DND-41 (cell line): ENCODE measurements around the gene ZNF512B.

ENCODE experiments used
- ATAC-seq: fragments of 200-7000 bp; cut with Tn5 transposase; 3 replicates; pipeline ENCODE4 v1.9.1; 2021; ENCODE audit warnings: low read depth; ENCODE audit not compliant: insufficient read depth
- DNase-seq: peaks from one replicate; pipeline ENCODE4 v3.0.0-alpha.2; 2020
- H2AFZ ChIP-seq: 2 replicates; pipeline ENCODE4 v1.6.0; 2012; ENCODE audit warnings: low read depth, low read length
- H3K27ac ChIP-seq: 2 replicates; pipeline ENCODE4 v1.5.1; 2012; ENCODE audit warnings: low read length, inconsistent platforms
- H3K27me3 ChIP-seq: fragments of 200-600 bp; sonication (generic); 2 replicates; pipeline ENCODE4 v1.6.0; 2012; ENCODE audit warnings: low read length, mild to moderate bottlenecking, inconsistent platforms; ENCODE audit not compliant: insufficient read depth, poor library complexity
- H3K36me3 ChIP-seq: 2 replicates; pipeline ENCODE4 v1.5.1; 2012; ENCODE audit warnings: low read length, inconsistent platforms; ENCODE audit not compliant: insufficient read depth
- H3K4me1 ChIP-seq: 2 replicates; pipeline ENCODE4 v1.5.1; 2012; ENCODE audit warnings: mild to moderate bottlenecking, low read length; ENCODE audit not compliant: insufficient read depth
- H3K4me2 ChIP-seq: 2 replicates; pipeline ENCODE4 v1.6.0; 2012; ENCODE audit warnings: mild to moderate bottlenecking, moderate library complexity, low read length, inconsistent platforms; ENCODE audit not compliant: insufficient read depth
- H3K4me3 ChIP-seq, 2 experiments: fragments of 200-600 bp in 1 of 2; shearing (Covaris generic) in 1 of 2; 2 replicates each; pipeline ENCODE4 v1.5.1; 2012 to 2016; ENCODE audit warnings: inconsistent platforms in 2 of 2, low read length in 2 of 2, mild to moderate bottlenecking in 2 of 2, low read depth in 1 of 2, moderate library complexity in 1 of 2
- H3K79me2 ChIP-seq: 2 replicates; pipeline ENCODE4 v1.6.0; 2012; ENCODE audit warnings: low read length, inconsistent platforms; ENCODE audit not compliant: insufficient read depth
- H3K9ac ChIP-seq: 2 replicates; pipeline ENCODE4 v1.6.0; 2012; ENCODE audit warnings: low read depth, mild to moderate bottlenecking, inconsistent platforms, low read length, moderate library complexity
- H3K9me3 ChIP-seq: 2 replicates; pipeline ENCODE4 v1.5.1; 2012; ENCODE audit warnings: low read length, moderate library complexity, mild to moderate bottlenecking, inconsistent platforms; ENCODE audit not compliant: insufficient read depth, severe bottlenecking
- H4K20me1 ChIP-seq: 2 replicates; pipeline ENCODE4 v1.6.0; 2012; ENCODE audit warnings: low read length; ENCODE audit not compliant: insufficient read depth
- EZH2 ChIP-seq: IDR thresholded peaks from 3 replicates; pipeline ENCODE4 v1.6.1; 2012; ENCODE audit warnings: borderline replicate concordance, low read depth, mild to moderate bottlenecking, moderate library complexity, low read length, inconsistent platforms; ENCODE audit not compliant: severe bottlenecking
- TF ChIP-seq, protein P1 (sequence below): IDR thresholded peaks from 2 replicates; pipeline ENCODE4 v1.5.1; 2012; ENCODE audit warnings: borderline replicate concordance, low read length, moderate library complexity, mild to moderate bottlenecking; ENCODE audit not compliant: poor library complexity, severe bottlenecking; ENCODE audit errors: extremely low read depth

The ZNF512B gene

DNA sequence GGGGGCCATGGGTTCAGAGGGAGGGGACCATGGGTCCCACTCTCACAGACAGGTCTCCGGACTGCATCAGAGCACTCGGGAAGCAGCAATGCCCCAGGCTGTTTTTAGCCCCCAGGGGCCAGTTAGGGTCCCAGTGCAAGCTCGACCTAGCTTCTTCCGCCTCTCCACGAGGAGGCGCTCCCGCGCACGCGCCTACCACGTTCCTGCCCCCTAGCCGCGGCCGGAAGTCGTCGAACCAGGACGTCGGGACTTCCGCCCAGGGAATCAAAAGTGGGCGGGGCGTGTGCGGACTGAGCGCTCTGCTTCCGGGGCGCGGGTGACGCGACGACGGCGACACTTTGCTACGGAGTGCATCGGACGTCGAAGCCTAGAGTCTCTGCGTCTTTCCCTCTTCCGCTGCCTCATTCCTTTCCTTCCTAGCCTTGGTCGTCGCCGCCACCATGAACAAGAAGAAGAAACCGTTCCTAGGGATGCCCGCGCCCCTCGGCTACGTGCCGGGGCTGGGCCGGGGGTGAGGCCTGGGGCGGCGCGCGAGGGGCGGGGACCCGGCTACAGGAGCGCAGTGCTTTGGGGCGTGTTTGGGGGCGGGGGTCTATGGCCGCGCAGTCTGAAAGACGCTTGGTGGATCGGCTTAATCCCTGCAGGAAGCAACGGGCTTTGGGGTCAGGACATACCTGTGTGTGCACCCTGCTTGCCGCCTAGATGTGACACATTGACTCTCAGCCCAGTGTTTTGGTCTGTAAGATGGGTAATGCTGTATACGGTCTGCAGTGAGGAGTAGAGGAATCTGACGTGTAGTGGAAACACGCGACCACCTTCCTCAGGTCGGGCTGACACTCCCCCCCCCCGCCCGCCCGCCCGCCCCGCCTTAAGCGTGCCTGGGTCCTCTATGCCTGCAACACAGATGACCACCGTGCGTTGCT lies 11.3 kb upstream of the ZNF512B start, which contains the start of gene PRPF6:
Gene PRPF6 (plus strand): TSS at position 327 of the 923 bp plus-strand sequence. CDS start 114 bp downstream, at position 441.
- Histone ChIP-seq H3K27ac (peak within 1 kb of the TSS; percentile 93), H3K4me3 (peak within 1 kb of the TSS; percentile 76 to 97), H3K79me2 (peaks cover 52% of the 10 kb centered on the region), H3K36me3 (peaks cover 41% of the 10 kb centered on the region), H3K4me2 (peak within 1 kb of the TSS; percentile 89), H3K27me3 (no peaks in the 10 kb centered on the region), H4K20me1 (peaks cover 18% of the 10 kb centered on the region), H3K9me3 (no peaks in the 10 kb centered on the region), H3K9ac (peak within 1 kb of the TSS; percentile 76), H3K4me1 (peaks cover 47% of the 10 kb centered on the region), H2AFZ (peak within 1 kb of the TSS; percentile 89)
- ATAC-seq (peak; percentile 66), DNase-seq (peak; percentile 97)
- no peak for TF ChIP-seq EZH2
- TF ChIP-seq, protein P1, sequence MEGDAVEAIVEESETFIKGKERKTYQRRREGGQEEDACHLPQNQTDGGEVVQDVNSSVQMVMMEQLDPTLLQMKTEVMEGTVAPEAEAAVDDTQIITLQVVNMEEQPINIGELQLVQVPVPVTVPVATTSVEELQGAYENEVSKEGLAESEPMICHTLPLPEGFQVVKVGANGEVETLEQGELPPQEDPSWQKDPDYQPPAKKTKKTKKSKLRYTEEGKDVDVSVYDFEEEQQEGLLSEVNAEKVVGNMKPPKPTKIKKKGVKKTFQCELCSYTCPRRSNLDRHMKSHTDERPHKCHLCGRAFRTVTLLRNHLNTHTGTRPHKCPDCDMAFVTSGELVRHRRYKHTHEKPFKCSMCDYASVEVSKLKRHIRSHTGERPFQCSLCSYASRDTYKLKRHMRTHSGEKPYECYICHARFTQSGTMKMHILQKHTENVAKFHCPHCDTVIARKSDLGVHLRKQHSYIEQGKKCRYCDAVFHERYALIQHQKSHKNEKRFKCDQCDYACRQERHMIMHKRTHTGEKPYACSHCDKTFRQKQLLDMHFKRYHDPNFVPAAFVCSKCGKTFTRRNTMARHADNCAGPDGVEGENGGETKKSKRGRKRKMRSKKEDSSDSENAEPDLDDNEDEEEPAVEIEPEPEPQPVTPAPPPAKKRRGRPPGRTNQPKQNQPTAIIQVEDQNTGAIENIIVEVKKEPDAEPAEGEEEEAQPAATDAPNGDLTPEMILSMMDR, result peak; percentile 94

DNA sequence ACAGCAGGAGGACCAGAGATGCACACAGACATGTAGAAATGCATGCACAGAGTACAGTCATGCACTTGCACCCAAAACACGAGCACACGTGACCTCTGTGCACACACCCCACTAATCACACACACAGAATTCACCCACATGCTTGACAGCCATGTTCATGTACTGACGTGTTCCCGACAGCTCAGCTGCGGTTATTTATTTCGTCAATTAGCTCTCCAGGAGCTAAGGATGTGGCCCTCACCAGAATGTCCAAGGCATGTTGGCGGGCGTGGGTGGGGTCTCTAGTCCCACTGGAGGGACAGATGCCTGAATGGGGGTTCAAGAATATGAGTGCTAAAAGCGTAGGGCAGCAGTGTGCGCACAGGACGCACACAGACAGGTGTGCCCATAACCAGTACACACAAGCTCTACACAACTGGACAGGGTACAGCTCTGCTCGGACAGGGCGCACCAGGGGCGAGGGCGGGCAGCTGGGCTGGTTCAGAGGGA lies 10.6 kb upstream of the ZNF512B start:
- H3K4me1 ChIP-seq, result peaks cover 47% of the 10 kb centered on the region
- H3K4me3 ChIP-seq, result peak overlapping the region; percentile 76 to 97; a peak in 3 of 4 replicates
- H2AFZ ChIP-seq, result peak overlapping the region; percentile 74
- no peaks in the 10 kb centered on the region for H3K9me3 ChIP-seq
- TF ChIP-seq, protein P1, result no peak
- TF ChIP-seq EZH2, result no peak
- ATAC-seq (peak; percentile 4), DNase-seq (no peak)
- H4K20me1 ChIP-seq, result peaks cover 18% of the 10 kb centered on the region
- H3K27ac ChIP-seq, result peak overlapping the region; percentile 93
- H3K27me3 ChIP-seq, result no peaks in the 10 kb centered on the region
- peak overlapping the region; percentile 89 for H3K4me2 ChIP-seq
- H3K36me3 ChIP-seq, result peaks cover 38% of the 10 kb centered on the region
- peak overlapping the region; percentile 76 for H3K9ac ChIP-seq
- H3K79me2 ChIP-seq, result peaks cover 47% of the 10 kb centered on the region

DNA sequence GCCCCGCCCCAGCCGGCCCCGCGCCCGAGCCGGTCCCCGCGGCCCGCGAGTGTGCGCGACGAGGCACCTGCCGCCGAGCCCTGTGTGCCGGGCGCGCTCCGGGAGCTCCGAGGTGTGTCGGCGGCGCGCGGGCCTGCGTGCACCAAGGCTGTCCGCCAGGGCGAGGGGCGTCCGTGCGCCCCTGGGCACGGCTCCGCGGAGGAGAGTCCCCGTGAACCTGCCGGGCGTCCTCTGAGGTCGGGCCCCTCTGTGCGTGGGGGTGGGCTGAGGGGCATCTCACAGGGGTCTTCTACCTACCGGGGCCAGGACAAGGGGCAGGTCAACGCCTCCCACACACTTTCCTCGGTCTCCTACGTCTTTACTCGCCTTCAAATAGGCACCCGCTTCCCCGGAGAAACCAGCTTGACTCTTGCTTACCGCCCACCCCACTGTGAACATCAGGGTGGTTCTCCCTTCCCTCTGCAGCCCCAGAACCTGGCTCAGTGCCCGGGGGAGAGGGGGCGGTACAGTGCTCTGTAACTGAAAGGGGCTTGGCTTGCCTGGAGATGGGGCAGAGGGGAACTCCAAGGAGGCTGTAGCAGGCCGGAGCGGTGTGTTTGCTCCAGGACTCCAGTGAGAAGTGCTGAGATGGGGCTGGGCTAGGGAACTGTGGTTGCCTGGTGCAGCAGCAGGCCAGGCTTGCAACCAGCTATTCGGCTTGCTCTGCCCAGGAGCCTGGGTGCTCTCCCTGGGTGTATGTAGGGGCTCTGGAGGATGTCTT lies 10.0 kb upstream of the ZNF512B start, which contains the start of gene SAMD10:
Gene SAMD10 (minus strand): TSS at position 86 of the 760 bp plus-strand sequence. CDS start 175 bp downstream, outside the sequence.
- H3K9me3 ChIP-seq, result no peaks in the 10 kb centered on the region
- H3K4me3 ChIP-seq, result peak within 1 kb of the TSS; percentile 76 to 97; a peak in 3 of 4 replicates
- H2AFZ ChIP-seq, result peak within 1 kb of the TSS; percentile 74
- peaks cover 37% of the 10 kb centered on the region for H3K36me3 ChIP-seq
- no peaks in the 10 kb centered on the region for H3K27me3 ChIP-seq
- peak within 1 kb of the TSS; percentile 89 for H3K4me2 ChIP-seq
- peak; percentile 77 for ATAC-seq
- H3K27ac ChIP-seq, result peak within 1 kb of the TSS; percentile 93
- peaks cover 42% of the 10 kb centered on the region for H3K79me2 ChIP-seq
- peak within 1 kb of the TSS; percentile 76 for H3K9ac ChIP-seq
- DNase-seq, result peak; percentile 94
- TF ChIP-seq, protein P1, result no peak
- no peak for TF ChIP-seq EZH2
- peaks cover 18% of the 10 kb centered on the region for H4K20me1 ChIP-seq
- peaks cover 47% of the 10 kb centered on the region for H3K4me1 ChIP-seq
